Spleen (tissue), 11 donors: Measurements from ENCODE around the gene SMIM36. TPM values are rescaled to one million over a fixed set of nuclear protein-coding genes. Genes with fewer than 3 reads are reported as not detected.

Experiments used
- DNase-seq: peaks from one replicate; pipeline ENCODE4 v3.0.0-alpha.2; 2020
- H3K27ac ChIP-seq, 8 donors: fragments of 200-600 bp; sonication (generic) in 7 of 8; 1 replicate in 4 of 8; 2 replicates in 4 of 8; pipeline versions ENCODE4 v1.5.0 to v1.8.0; 2016 to 2021; ENCODE audit warnings: inconsistent platforms in 4 of 8, mild to moderate bottlenecking in 4 of 8, moderate library complexity in 1 of 8
- H3K27me3 ChIP-seq, 7 donors: fragments of 200-600 bp; sonication (generic) in 6 of 7; replicated peaks in 1 of 7; 1 replicate in 4 of 7; 2 replicates in 3 of 7; pipeline versions ENCODE4 v1.5.0 to v1.8.0; 2016 to 2021; ENCODE audit warnings: inconsistent platforms in 3 of 7, mild to moderate bottlenecking in 1 of 7
- H3K36me3 ChIP-seq, 6 donors: fragments of 200-600 bp; sonication (generic) in 5 of 6; 1 replicate in 4 of 6; 2 replicates in 2 of 6; pipeline versions ENCODE4 v1.5.0 to v1.8.0; 2016 to 2021; ENCODE audit warnings: inconsistent platforms in 2 of 6
- H3K4me1 ChIP-seq, 6 donors: fragments of 200-600 bp; sonication (generic) in 5 of 6; 1 replicate in 3 of 6; 2 replicates in 3 of 6; pipeline versions ENCODE4 v1.5.0 to v1.8.0; 2016 to 2021; ENCODE audit warnings: inconsistent platforms in 3 of 6
- H3K4me3 ChIP-seq, 8 donors: fragments of 200-600 bp; sonication (generic) in 7 of 8; 1 replicate in 4 of 8; 2 replicates in 4 of 8; pipeline versions ENCODE4 v1.5.0 to v1.8.0; 2016 to 2021; ENCODE audit warnings: inconsistent platforms in 4 of 8, mild to moderate bottlenecking in 4 of 8, moderate library complexity in 2 of 8
- H3K9me3 ChIP-seq, 8 donors: fragments of 200-600 bp; sonication (generic) in 7 of 8; 1 replicate in 4 of 8; 2 replicates in 4 of 8; pipeline versions ENCODE4 v1.5.0 to v1.8.0; 2016 to 2021; ENCODE audit warnings: inconsistent platforms in 4 of 8
- POLR2A ChIP-seq, 3 donors: fragments of 450-650 bp; IDR thresholded peaks; one replicate each; pipeline ENCODE4 v1.5.1; 2017; ENCODE audit warnings: antibody characterized with exemption in 3 of 3, mild to moderate bottlenecking in 1 of 3
- POLR2AphosphoS5 ChIP-seq, 3 donors: sonication (generic); formaldehyde crosslinking; IDR thresholded peaks; one replicate each; pipeline ENCODE4 v1.5.1; 2017; ENCODE audit warnings: antibody characterized with exemption in 3 of 3
- WGBS, 5 donors: extraction: QIAGEN DNeasy Blood & Tissue Kit in 3 of 5; methylation state at CpG; one replicate each; pipeline versions ENCODE4 v1.1.5 to v1.1.7; 2013 to 2018; 5-methylcytosine and 5-hydroxymethylcytosine counted together
- intact Hi-C: fragments of 100-400 bp; cut with DNase I; formaldehyde crosslinking; loops from one replicate; pipeline ENCODE4 v1.15.0; 2023; ENCODE audit warnings: low total_unique reads
- polyA plus RNA-seq, 3 donors: library from polyadenylated mRNA; stranded (reverse); fragments of 200-250 nt; gene quantifications; one replicate each; pipeline ENCODE4 v1.2.1, GENCODE V29; 2013
- total RNA-seq, 7 donors: library from RNA; depleted of rRNA in 3 of 7; stranded (reverse); fragments of >200 nt in 3 of 7; fragmentation: NEBNext Ultra II Directional in 4 of 7; extraction: Animal tissue kit (Norgen Biotek cat#: 25700) in 4 of 7; gene quantifications; one replicate each; pipeline versions ENCODE4 v1.1.0 to v1.2.1, GENCODE V29; 2016 to 2021
- TF ChIP-seq, protein P1 (sequence below), 11 experiments: fragments of 200-600 bp in 7 of 11; fragments of 450-650 bp in 4 of 11; sonication (generic) in 4 of 11; IDR thresholded peaks in 8 of 11; conservative IDR thresholded peaks in 3 of 11; 1 replicate in 7 of 11; 2 replicates in 4 of 11; pipeline versions ENCODE4 v1.4.0 to v1.8.0; 2016 to 2021; ENCODE audit warnings: antibody characterized with exemption in 11 of 11, inconsistent platforms in 4 of 11, mild to moderate bottlenecking in 1 of 11
- donor health status: healthy with polysubstance abuse.
- donor health status: DM: no; HTN: no; CAD: no; lungs with moderate emphysema.
- donor health status: DM: no; HTN: no; CAD: no.
- donor health status: Bipolar disorder and iron deficiency.
- donor health status: healthy.
- donor health status: DM: no; HTN: no; CAD: no.
- donor health status: DM: yes; HTN: yes; CAD: no.

SMIM36 gene
- total and polyA plus RNA-seq, 10 donors, result not detected

DNA sequence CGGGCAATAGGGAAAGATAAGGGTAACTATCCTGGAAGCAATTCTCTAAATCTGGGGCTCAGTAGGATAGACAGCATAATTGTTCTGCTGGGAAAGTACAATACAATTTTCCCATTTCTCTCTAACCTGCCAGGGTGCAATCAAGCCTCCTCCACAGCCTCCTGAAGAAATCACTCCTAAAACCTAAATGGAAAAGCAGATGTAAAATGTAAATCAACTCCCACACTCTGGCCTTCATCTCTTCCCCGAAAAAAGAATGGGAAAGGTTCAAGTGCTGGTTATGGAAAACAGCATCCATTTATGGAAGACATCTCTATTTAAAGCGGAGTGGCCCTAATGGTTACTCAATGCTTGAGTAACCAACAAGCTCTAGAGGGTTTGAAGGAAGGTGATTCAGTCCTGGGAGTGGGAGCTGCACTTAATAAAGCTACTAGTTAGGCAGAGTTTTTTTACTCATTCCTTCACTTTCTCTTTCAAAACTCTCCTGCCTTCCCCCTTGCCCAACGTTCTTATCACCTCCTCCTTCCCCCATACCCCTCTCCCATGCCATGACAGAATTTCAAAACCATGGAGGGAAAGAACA is 94.7 kb downstream of the SMIM36 start:
- intact Hi-C loops, result no loop called here
- 64 to 73% (median 70%) methylated on average over 4 of the region's 4 CpGs for WGBS, 5 donors
- TF ChIP-seq POLR2A (IDR thresholded peaks at IDR 0.05) (no peak), POLR2AphosphoS5 (IDR thresholded peaks at IDR 0.05) (no peak)
- TF ChIP-seq, protein P1, sequence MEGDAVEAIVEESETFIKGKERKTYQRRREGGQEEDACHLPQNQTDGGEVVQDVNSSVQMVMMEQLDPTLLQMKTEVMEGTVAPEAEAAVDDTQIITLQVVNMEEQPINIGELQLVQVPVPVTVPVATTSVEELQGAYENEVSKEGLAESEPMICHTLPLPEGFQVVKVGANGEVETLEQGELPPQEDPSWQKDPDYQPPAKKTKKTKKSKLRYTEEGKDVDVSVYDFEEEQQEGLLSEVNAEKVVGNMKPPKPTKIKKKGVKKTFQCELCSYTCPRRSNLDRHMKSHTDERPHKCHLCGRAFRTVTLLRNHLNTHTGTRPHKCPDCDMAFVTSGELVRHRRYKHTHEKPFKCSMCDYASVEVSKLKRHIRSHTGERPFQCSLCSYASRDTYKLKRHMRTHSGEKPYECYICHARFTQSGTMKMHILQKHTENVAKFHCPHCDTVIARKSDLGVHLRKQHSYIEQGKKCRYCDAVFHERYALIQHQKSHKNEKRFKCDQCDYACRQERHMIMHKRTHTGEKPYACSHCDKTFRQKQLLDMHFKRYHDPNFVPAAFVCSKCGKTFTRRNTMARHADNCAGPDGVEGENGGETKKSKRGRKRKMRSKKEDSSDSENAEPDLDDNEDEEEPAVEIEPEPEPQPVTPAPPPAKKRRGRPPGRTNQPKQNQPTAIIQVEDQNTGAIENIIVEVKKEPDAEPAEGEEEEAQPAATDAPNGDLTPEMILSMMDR (IDR thresholded peaks at IDR 0.05 in 8 of 11, conservative IDR thresholded peaks at IDR 0.05 in 3 of 11), result no peak

GRCh38 chr17:55416000-55416399 is 95.3 kb downstream of the SMIM36 start:
- Histone ChIP-seq H3K4me1 (peaks cover 9 to 56% (median 29%) of the 10 kb centered on the region in 6 donors), H3K27me3 (no peaks in the 10 kb centered on the region), H3K4me3 (no peak overlapping the region), H3K27ac (no peak overlapping the region), H3K36me3 (peaks cover 0 to 32% (median 22%) of the 10 kb centered on the region in 6 donors), H3K9me3 (no peaks in the 10 kb centered on the region)
- no peak for DNase-seq
- intact Hi-C loops, result no loop called here
- TF ChIP-seq POLR2AphosphoS5 (IDR thresholded peaks at IDR 0.05) (no peak), POLR2A (IDR thresholded peaks at IDR 0.05) (no peak)
- TF ChIP-seq, protein P1 (IDR thresholded peaks at IDR 0.05 in 8 of 11, conservative IDR thresholded peaks at IDR 0.05 in 3 of 11), result no peak

More for the DNA sequence above, 94.7 kb downstream of the SMIM36 start:
- no peak for DNase-seq
- H3K36me3 ChIP-seq, result peaks cover 0 to 27% (median 17%) of the 10 kb centered on the region in 6 donors
- H3K9me3 ChIP-seq, result no peaks in the 10 kb centered on the region
- no peak overlapping the region for H3K4me3 ChIP-seq
- peaks cover 9 to 59% (median 29%) of the 10 kb centered on the region in 6 donors for H3K4me1 ChIP-seq
- H3K27me3 ChIP-seq, result no peaks in the 10 kb centered on the region
- H3K27ac ChIP-seq, result peak overlapping the region in 1 of 8 donors; percentile 6

DNA sequence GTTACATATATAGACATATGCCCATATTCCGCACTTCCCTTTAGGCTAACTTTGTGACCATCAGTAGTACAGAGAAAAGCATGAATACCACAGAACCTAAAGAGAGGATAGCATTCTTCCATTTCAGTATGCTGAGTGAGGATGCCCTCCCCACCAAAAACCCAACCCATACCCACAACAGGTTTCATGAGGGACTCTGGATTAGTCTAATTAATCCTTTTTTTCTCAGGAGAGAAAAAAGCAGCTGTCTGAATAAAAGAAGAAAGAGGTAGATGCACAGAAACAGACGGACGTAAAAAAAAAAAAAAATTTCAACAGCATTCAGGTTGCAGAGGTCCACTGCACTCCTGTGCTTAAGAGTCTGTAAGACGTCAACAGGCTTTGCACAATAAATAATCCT is 96.3 kb downstream of the SMIM36 start:
- H3K36me3 ChIP-seq, result peaks cover 5 to 43% (median 31%) of the 10 kb centered on the region in 6 donors
- H3K9me3 ChIP-seq, result no peaks in the 10 kb centered on the region
- no peak overlapping the region for H3K27ac ChIP-seq
- peaks cover 9 to 46% (median 21%) of the 10 kb centered on the region in 6 donors for H3K4me1 ChIP-seq
- intact Hi-C loops, result no loop called here
- DNase-seq, result no peak
- no peak overlapping the region for H3K4me3 ChIP-seq
- WGBS, 5 donors, result 87 to 97% (median 94%) methylated on average over 4 of the region's 4 CpGs
- H3K27me3 ChIP-seq, result no peaks in the 10 kb centered on the region
- TF ChIP-seq POLR2AphosphoS5 (IDR thresholded peaks at IDR 0.05), result no peak
- no peak for TF ChIP-seq POLR2A (IDR thresholded peaks at IDR 0.05)
- TF ChIP-seq, protein P1 (IDR thresholded peaks at IDR 0.05 in 8 of 11, conservative IDR thresholded peaks at IDR 0.05 in 3 of 11), result no peak

DNA sequence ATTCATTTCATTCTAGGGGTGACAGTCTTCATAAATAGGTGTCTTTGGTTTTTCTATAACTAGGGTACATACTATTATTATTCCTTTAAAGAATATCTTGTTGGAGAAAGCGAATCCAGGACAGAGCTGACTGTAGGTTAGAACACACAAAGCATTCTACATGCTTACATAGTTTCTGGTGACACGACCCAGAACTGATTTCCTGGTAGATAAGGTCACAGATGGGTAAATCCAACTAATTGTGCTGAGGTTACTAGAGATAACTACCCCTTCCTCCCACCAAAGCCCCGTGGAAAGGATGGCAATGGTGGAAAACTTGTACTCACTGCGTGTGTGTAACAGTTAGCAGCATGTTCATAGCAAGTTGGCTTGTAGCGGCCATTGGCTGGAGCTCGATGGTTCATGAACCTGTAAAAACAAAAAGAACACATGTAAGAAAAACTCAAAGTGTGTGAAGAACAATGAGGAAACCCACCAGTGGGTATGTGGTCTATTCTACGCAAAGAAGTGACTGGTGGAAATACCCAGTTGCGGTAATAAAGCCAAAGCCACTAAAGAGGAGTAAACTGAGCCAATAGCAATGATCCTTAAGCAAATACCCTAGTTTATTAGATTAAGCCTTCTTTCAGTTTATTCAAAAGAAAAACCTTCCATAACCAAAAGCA is 97.3 kb downstream of the SMIM36 start:
- 86 to 91% (median 88%) methylated on average over 8 of the region's 8 CpGs for WGBS, 5 donors
- Histone ChIP-seq H3K4me3 (no peak overlapping the region), H3K9me3 (no peaks in the 10 kb centered on the region), H3K27me3 (no peaks in the 10 kb centered on the region), H3K27ac (no peak overlapping the region), H3K36me3 (peaks cover 5 to 53% (median 41%) of the 10 kb centered on the region in 6 donors), H3K4me1 (peaks cover 0 to 35% (median 11%) of the 10 kb centered on the region in 6 donors)
- TF ChIP-seq POLR2A (IDR thresholded peaks at IDR 0.05) (no peak), POLR2AphosphoS5 (IDR thresholded peaks at IDR 0.05) (no peak)
- TF ChIP-seq, protein P1 (IDR thresholded peaks at IDR 0.05 in 8 of 11, conservative IDR thresholded peaks at IDR 0.05 in 3 of 11), result no peak
- intact Hi-C loops, result no loop called here
- DNase-seq, result no peak
